Stimulated activated naive CD4-positive, alpha-beta T cell treated with Interleukin-2 at 50 U/mL for 16 hours (primary cell): ENCODE data around the gene C12orf75.

ENCODE experiments used
- DNase-seq: peaks from one replicate; lab custom pipeline; 2025; lab: John Stamatoyannopoulos, UW

The C12orf75 gene

GRCh38 chr12:105418821-105419291 lies 88.4 kb downstream of the C12orf75 start:
- DNase-seq, result no peak

- no peak for DNase-seq
These were observed 89.1 kb downstream of the C12orf75 start for GRCh38 chr12:105419606-105420005.

- no peak for DNase-seq
These were observed 89.6 kb downstream of the C12orf75 start for GRCh38 chr12:105420046-105420445.

- DNase-seq, result peak; percentile 19
These were observed 90.3 kb downstream of the C12orf75 start for GRCh38 chr12:105420659-105421240.
